Body of pancreas (tissue), 4 donors: ENCODE results near the gene MOXD1. TPM values are rescaled to one million over a fixed set of nuclear protein-coding genes. Genes with fewer than 3 reads are reported as not detected.

Source experiments
- ATAC-seq: fragments of 150-250 bp; one replicate; pipeline ENCODE4 v1.9.1; 2016
- DNase-seq, 4 donors: peaks; one replicate each; pipeline ENCODE4 v3.0.0-alpha.2; 2019
- H3K27ac ChIP-seq, 4 donors: fragments of 200-600 bp; sonication (generic); 1 replicate in 3 of 4; 2 replicates in 1 of 4; pipeline versions ENCODE4 v1.5.1 to v1.6.1; 2016 to 2019; ENCODE audit warnings: mild to moderate bottlenecking in 1 of 4, mixed read lengths in 1 of 4, moderate library complexity in 1 of 4
- H3K27me3 ChIP-seq, 2 donors: fragments of 200-600 bp; sonication (generic); one replicate each; pipeline ENCODE4 v1.6.0; 2016; ENCODE audit warnings: mild to moderate bottlenecking in 1 of 2
- H3K36me3 ChIP-seq, 2 donors: fragments of 200-600 bp; sonication (generic); replicated peaks in 1 of 2; 2 replicates each; pipeline ENCODE4 v1.5.1; 2016; ENCODE audit warnings: low read depth in 2 of 2; ENCODE audit not compliant: insufficient read depth in 1 of 2
- H3K4me1 ChIP-seq: fragments of 200-600 bp; sonication (generic); one replicate; pipeline ENCODE4 v1.6.0; 2016
- H3K4me3 ChIP-seq, 2 donors: fragments of 200-600 bp; sonication (generic); 1 replicate in 1 of 2; 2 replicates in 1 of 2; pipeline ENCODE4 v1.5.1; 2016 to 2019
- H3K9me3 ChIP-seq, 3 donors: fragments of 200-600 bp; sonication (generic); 1 replicate in 2 of 3; 2 replicates in 1 of 3; pipeline ENCODE4 v1.5.1; 2016
- POLR2A ChIP-seq, 3 donors: fragments of 450-650 bp; IDR thresholded peaks; one replicate each; pipeline ENCODE4 v1.6.1; 2016; ENCODE audit warnings: antibody characterized with exemption in 3 of 3, mild to moderate bottlenecking in 2 of 3
- WGBS, 2 donors: methylation state at CpG; one replicate each; pipeline ENCODE4 v1.1.5; 2017; 5-methylcytosine and 5-hydroxymethylcytosine counted together
- intact Hi-C: fragments of 100-400 bp; cut with DNase I; formaldehyde crosslinking; loops from one replicate; pipeline ENCODE4 v1.15.1; 2023
- total RNA-seq, 2 donors: library from RNA; depleted of rRNA; stranded (reverse); fragments of >200 nt; gene quantifications; one replicate each; pipeline ENCODE4 v1.1.0, GENCODE V29; 2016
- TF ChIP-seq, protein P1 (sequence below), 7 experiments: fragments of 450-650 bp in 4 of 7; fragments of 200-600 bp in 3 of 7; sonication (generic) in 3 of 7; IDR thresholded peaks; one replicate each; pipeline ENCODE4 v1.5.1; 2016 to 2019; ENCODE audit warnings: antibody characterized with exemption in 7 of 7

The MOXD1 gene
- total RNA-seq, 2 donors from 2014 or later, result 0.66 to 3.9 TPM

DNA sequence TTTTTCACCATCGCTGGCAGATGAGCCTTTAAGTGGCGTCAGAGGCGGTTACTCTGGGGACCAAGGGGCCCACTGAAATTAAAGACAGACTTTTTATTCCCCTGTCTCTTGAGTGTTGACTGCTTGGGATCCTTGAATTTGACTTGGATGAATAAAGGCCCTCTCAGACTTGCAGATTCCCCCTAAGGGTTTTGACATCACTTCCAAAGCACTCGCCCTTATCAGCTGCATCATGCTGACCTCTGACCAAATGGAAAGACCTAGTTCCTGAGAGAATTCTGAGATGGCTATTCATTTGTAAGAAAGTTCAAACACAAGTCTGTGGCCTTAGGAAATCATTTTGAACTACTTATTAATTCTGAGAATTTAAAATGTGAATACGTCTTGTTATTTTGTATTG lies 13.5 kb upstream of the MOXD1 start:
- Histone ChIP-seq H3K36me3 (no peaks in the 10 kb centered on the region), H3K9me3 (no peaks in the 10 kb centered on the region), H3K27me3 (no peaks in the 10 kb centered on the region), H3K4me3 (no peak overlapping the region), H3K4me1 (no peaks in the 10 kb centered on the region), H3K27ac (no peak overlapping the region)
- no peak for TF ChIP-seq POLR2A (IDR thresholded peaks at IDR 0.05)
- TF ChIP-seq, protein P1, sequence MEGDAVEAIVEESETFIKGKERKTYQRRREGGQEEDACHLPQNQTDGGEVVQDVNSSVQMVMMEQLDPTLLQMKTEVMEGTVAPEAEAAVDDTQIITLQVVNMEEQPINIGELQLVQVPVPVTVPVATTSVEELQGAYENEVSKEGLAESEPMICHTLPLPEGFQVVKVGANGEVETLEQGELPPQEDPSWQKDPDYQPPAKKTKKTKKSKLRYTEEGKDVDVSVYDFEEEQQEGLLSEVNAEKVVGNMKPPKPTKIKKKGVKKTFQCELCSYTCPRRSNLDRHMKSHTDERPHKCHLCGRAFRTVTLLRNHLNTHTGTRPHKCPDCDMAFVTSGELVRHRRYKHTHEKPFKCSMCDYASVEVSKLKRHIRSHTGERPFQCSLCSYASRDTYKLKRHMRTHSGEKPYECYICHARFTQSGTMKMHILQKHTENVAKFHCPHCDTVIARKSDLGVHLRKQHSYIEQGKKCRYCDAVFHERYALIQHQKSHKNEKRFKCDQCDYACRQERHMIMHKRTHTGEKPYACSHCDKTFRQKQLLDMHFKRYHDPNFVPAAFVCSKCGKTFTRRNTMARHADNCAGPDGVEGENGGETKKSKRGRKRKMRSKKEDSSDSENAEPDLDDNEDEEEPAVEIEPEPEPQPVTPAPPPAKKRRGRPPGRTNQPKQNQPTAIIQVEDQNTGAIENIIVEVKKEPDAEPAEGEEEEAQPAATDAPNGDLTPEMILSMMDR (IDR thresholded peaks at IDR 0.05), result no peak
- intact Hi-C loops, result no loop called here
- ATAC-seq (no peak), DNase-seq (no peak)
- 82 to 88% methylated on average over 5 of the region's 5 CpGs for WGBS, 2 donors

DNA sequence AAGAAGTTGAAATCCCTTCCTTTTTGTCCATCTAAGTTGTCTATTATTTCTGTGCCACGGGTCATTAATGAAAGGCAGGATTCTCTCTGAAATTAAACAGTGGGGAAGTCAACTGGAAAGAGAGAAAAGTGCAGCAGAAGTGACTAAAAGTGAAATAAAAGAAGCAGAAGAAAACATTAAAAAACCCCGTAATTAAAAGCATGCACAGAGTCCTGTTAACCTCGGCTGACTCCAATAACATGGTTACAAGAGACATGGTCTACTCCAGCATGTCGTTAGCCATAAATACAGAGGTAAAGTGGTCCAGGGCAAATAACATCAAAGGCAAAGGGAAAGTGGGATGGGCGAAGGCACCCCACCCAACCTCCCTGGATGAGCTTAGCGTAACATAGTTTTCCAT lies 13.0 kb upstream of the MOXD1 start:
- 54 to 63% methylated on average over 6 of the region's 6 CpGs for WGBS, 2 donors
- intact Hi-C loops, result no loop called here
- Histone ChIP-seq H3K27ac (no peak overlapping the region), H3K4me1 (no peaks in the 10 kb centered on the region), H3K4me3 (no peak overlapping the region), H3K36me3 (no peaks in the 10 kb centered on the region), H3K27me3 (no peaks in the 10 kb centered on the region), H3K9me3 (no peaks in the 10 kb centered on the region)
- no peak for DNase-seq
- ATAC-seq, result no peak
- TF ChIP-seq, protein P1 (IDR thresholded peaks at IDR 0.05), result no peak
- no peak for TF ChIP-seq POLR2A (IDR thresholded peaks at IDR 0.05)

DNA sequence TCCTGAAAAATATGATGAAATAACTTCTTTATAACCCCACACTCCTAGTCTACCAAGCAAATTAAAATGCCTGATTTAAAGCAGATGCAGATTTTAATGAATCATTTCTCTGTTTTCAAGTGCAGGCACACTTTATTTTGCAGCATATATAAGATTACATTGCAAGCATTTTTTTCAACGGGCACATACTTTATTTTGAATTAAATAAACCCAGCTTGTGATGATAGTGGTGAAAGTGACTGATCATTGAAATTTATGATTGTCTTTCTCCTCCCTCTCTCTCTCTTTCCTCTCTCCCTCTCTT lies 12.2 kb upstream of the MOXD1 start:
- Histone ChIP-seq H3K9me3 (no peaks in the 10 kb centered on the region), H3K4me3 (no peak overlapping the region), H3K27ac (no peak overlapping the region), H3K36me3 (no peaks in the 10 kb centered on the region), H3K4me1 (no peaks in the 10 kb centered on the region), H3K27me3 (no peaks in the 10 kb centered on the region)
- no peak for ATAC-seq
- 24 to 37% methylated on average over 1 of the region's 1 CpG for WGBS, 2 donors
- intact Hi-C loops, result no loop called here
- DNase-seq, result no peak
- no peak for TF ChIP-seq POLR2A (IDR thresholded peaks at IDR 0.05)
- TF ChIP-seq, protein P1 (IDR thresholded peaks at IDR 0.05), result no peak

DNA sequence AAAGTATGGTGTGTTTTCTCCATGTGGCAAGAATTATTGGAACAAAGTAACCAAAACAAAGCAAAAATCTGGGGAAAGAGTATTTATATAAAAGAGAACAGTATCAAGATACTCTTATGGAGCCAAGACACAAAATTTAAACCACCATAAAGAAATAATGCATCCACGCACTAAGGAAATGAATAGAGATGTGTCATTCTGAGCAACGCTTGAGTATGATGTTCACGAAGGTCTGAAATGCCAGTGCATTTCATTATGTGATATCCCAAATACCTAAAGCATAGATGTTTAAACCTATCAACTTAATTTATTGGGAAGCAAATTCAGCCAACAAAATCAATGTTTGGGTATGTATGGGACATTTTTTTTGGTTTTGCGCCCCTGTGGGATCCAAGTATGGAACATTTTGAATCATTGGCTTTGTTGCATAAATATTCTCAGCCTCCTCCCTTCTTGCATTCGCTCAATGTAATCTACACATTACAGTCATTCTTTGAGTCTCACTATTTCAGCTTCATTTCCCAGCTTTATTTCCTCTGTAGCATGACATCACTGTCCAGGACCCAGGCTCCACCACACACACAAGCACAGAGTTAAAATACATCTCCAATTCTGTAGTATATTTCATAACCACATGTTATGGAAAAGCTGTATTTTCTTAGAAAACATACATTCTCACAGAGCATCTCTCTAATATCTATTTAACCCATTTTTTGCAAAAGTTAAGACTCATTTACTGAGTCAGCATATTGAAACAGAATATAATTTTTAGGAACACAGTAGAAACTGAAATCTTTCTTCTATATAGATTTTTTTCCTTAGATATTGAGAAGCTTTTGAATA lies 11.6 kb upstream of the MOXD1 start:
- Histone ChIP-seq H3K27me3 (no peaks in the 10 kb centered on the region), H3K4me1 (no peaks in the 10 kb centered on the region), H3K4me3 (no peak overlapping the region), H3K9me3 (no peaks in the 10 kb centered on the region), H3K27ac (no peak overlapping the region), H3K36me3 (no peaks in the 10 kb centered on the region)
- intact Hi-C loops, result no loop called here
- DNase-seq (no peak), ATAC-seq (no peak)
- TF ChIP-seq, protein P1 (IDR thresholded peaks at IDR 0.05), result no peak
- TF ChIP-seq POLR2A (IDR thresholded peaks at IDR 0.05), result no peak
- WGBS, 2 donors, result 75 to 81% methylated on average over 5 of the region's 5 CpGs

DNA sequence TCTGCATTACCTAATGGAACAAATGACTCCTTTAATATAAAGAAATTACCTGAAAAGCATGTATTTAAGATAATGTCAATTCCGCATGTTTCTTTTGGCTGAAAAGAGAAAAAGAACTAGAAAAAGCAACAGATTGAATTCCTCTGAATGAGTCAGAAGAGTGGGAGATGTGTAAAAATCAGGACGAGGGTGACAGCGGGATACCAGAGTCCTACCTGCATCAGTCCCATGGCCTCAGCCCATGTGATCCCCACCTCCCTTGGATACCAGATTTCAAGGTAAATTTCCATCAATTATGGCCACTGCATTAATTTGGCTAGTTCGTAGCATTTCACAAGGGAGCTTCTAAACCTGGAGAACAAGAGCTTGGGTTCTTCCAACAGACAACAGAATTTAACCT lies 10.0 kb upstream of the MOXD1 start:
- DNase-seq, result no peak
- Histone ChIP-seq H3K27ac (no peak overlapping the region), H3K27me3 (no peaks in the 10 kb centered on the region), H3K4me1 (no peaks in the 10 kb centered on the region), H3K36me3 (no peaks in the 10 kb centered on the region), H3K4me3 (no peak overlapping the region), H3K9me3 (no peaks in the 10 kb centered on the region)
- 76 to 77% methylated on average over 4 of the region's 4 CpGs for WGBS, 2 donors
- no peak for ATAC-seq
- TF ChIP-seq, protein P1 (IDR thresholded peaks at IDR 0.05), result no peak
- TF ChIP-seq POLR2A (IDR thresholded peaks at IDR 0.05), result no peak
- intact Hi-C loops, result no loop called here
